ENCODE results near the gene RRP36. TPM values are rescaled to one million over a fixed set of nuclear protein-coding genes. Genes with fewer than 3 reads are reported as not detected.
A peak's percentile ranks its signal among the peaks of the same experiment; 100 is the strongest.

RRP36 gene
- total RNA-seq, 4 donors from 2014 or later = 41.5 to 68.5 (median 56.7) TPM

DNA sequence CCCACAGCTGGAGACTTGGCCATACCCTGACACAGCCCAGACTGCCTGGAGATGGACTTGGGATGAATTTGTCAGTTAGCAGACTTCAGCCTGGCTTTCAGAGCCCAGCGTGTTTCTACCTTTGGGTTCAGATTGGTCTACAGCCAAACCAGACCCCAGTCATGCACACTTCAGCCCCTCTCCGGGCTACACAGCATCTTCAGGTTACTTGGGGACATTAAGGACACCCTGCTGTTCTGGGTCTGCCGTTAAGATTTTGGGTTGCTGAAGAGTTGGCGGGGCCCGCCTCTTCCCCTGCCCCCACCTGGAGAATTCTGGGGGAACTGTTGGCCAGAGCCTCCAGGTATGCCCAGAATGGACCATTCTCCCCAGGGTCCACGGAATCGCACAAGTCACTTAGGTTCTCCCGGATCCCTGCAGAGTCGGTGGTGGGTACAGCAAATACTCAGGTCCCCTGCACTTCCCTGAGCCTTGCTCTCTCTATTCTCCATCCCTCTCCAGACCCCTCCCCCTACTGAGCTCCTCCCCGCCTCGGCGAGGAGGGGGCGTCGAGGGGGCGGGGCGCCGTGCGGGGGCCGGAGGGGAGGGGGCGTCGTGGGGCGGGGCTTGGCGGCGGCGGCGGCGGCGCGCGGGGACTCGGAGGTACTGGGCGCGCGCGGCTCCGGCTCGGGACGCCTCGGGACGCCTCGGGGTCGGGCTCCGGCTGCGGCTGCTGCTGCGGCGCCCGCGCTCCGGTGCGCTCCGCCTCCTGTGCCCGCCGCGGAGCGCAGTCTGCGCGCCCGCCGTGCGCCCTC is 54.4 kb downstream of the RRP36 start, which contains the start of gene PTK7:
PTK7 (plus strand) TSS at position 645 of the 794 bp plus-strand sequence. CDS start 175 bp downstream, outside the sequence.
- Histone ChIP-seq H3K36me3 (peaks cover 0 to 9% of the 10 kb centered on the region in 2 donors), H3K27ac (peak within 1 kb of the TSS in 2 of 3 donors; percentile 43 to 74), H3K27me3 (no peaks in the 10 kb centered on the region), H3K4me1 (peaks cover 11 to 13% of the 10 kb centered on the region in 2 donors), H3K9me3 (no peaks in the 10 kb centered on the region), H3K4me3 (replicated peaks in 1 of 3) (peak within 1 kb of the TSS; percentile 42 to 85 (median 81))
- 17 to 22% methylated on average over 6 to 13 of the region's 60 CpGs for WGBS, 2 donors
- peak; percentile 77 for DNase-seq
- intact Hi-C loops (cut with DNase I) = no loop called here
- TF ChIP-seq, protein P1, sequence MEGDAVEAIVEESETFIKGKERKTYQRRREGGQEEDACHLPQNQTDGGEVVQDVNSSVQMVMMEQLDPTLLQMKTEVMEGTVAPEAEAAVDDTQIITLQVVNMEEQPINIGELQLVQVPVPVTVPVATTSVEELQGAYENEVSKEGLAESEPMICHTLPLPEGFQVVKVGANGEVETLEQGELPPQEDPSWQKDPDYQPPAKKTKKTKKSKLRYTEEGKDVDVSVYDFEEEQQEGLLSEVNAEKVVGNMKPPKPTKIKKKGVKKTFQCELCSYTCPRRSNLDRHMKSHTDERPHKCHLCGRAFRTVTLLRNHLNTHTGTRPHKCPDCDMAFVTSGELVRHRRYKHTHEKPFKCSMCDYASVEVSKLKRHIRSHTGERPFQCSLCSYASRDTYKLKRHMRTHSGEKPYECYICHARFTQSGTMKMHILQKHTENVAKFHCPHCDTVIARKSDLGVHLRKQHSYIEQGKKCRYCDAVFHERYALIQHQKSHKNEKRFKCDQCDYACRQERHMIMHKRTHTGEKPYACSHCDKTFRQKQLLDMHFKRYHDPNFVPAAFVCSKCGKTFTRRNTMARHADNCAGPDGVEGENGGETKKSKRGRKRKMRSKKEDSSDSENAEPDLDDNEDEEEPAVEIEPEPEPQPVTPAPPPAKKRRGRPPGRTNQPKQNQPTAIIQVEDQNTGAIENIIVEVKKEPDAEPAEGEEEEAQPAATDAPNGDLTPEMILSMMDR (IDR thresholded peaks at IDR 0.05) = no peak
- peak in 1 of 2 donors; percentile 55 for TF ChIP-seq POLR2A (IDR thresholded peaks at IDR 0.05)

DNA sequence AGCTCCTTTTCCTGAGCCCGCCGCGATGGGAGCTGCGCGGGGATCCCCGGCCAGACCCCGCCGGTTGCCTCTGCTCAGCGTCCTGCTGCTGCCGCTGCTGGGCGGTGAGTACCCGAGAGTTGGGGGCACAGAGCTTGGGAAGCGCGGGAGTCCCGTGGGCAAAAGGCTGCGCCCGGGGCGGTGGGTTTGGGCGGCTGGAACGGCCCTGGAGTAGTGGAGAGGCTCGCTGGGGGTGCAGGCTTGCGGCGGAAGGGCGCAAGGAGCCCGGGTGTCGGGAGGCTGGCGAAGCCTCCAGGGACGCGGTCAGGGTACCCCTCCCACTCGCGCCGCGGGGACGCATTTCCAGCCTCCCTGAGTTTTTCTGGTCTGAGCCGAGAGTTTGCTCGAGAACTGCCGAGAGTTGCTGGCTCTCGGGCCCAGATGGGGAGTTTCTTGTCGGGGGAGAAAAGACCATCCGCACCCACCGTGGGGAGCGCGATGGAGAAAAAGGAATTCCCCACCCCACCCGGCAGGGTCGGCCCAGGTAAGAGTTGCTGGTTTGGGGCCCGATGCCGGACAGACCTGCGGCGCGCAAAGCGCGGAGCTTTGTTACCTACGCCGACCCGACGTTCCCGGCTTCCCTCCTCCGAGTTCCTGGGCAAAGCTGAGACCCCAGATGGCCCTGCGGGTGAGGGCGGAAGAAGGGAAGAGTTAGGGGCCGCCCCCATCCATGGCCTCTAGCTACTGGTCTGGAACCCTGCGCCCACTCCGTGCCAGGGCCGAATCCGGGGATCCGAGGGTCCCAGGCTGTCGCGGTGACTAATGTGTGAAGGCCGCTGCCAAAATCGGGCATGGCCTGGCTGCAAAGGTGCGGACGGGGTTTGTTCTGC is 55.3 kb downstream of the RRP36 start:
- Histone ChIP-seq H3K4me3 (replicated peaks in 1 of 3) (peak overlapping the region; percentile 42 to 85 (median 81)), H3K9me3 (no peaks in the 10 kb centered on the region), H3K36me3 (peaks cover 0 to 9% of the 10 kb centered on the region in 2 donors), H3K27me3 (no peaks in the 10 kb centered on the region), H3K4me1 (peaks cover 11 to 13% of the 10 kb centered on the region in 2 donors), H3K27ac (peak overlapping the region in 2 of 3 donors; percentile 43 to 74)
- intact Hi-C loops (cut with DNase I) = no loop called here
- WGBS, 2 donors = 2 to 6% methylated on average over 11 of the region's 72 CpGs
- peak; percentile 62 for DNase-seq
- no peak for TF ChIP-seq POLR2A (IDR thresholded peaks at IDR 0.05)
- TF ChIP-seq, protein P1 (IDR thresholded peaks at IDR 0.05) = no peak

DNA sequence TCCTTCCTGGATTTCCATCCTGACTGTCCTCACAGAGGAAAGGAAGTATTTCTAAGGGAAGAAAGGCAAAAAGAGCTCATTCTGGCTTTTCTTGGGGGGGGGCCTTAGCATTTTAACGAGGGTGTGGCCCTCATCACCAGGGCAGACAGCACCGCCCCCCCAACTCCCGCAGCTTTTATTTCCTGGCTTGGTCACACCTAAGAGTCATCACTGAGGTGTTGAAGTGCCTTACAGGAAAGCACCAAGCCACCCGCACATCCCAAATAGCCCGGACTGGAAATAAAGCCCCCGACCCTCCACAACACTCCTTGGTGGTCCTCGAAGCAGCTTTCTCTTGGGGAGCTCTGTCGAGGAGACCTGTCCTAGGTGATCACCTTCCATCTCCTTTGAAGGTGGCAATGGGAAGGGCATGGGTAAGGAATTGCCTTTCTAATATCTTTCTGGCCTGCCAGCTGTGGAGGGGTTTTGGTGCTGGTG is 55.9 kb downstream of the RRP36 start:
- no peaks in the 10 kb centered on the region for H3K27me3 ChIP-seq
- no peak for TF ChIP-seq POLR2A (IDR thresholded peaks at IDR 0.05)
- TF ChIP-seq, protein P1 (IDR thresholded peaks at IDR 0.05) = no peak
- H3K4me3 ChIP-seq (replicated peaks in 1 of 3) = peak overlapping the region; percentile 42 to 85 (median 81)
- no peaks in the 10 kb centered on the region for H3K9me3 ChIP-seq
- 14 to 33% methylated on average over 7 to 8 of the region's 8 CpGs for WGBS, 2 donors
- peaks cover 0 to 9% of the 10 kb centered on the region in 2 donors for H3K36me3 ChIP-seq
- DNase-seq = no peak
- peaks cover 11 to 13% of the 10 kb centered on the region in 2 donors for H3K4me1 ChIP-seq
- intact Hi-C loops (cut with DNase I) = no loop called here
- no peak overlapping the region for H3K27ac ChIP-seq

DNA sequence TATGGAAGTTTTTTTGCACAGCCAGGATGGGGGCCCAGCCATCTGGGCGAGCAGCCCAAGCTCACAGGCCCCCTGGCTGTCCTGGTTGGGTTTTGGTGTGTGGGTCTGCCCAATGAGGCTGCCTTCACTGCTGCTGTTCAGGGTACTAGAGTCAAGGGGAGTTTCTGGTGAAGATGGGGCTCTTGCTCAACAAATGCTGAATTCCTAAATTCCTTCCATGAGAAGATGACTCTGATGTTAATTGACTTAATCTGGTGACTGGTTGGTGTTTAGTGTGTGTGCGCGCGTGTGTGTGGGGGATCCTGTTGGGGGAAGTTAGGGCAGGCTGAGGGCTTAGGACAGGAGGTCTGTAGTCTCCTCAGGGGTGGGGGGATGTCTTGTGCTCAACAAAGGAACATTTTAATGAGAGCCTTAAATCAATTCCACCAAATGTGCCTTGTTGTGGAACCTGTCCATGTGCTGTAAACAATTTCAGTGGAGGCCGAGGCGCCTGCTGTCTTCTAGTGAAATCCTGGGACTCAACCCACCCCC is 56.6 kb downstream of the RRP36 start:
- intact Hi-C loops (cut with DNase I) = no loop called here
- WGBS, 2 donors = 90 to 94% methylated on average over 5 to 6 of the region's 6 CpGs
- no peak for TF ChIP-seq POLR2A (IDR thresholded peaks at IDR 0.05)
- TF ChIP-seq, protein P1 (IDR thresholded peaks at IDR 0.05) = no peak
- Histone ChIP-seq H3K27ac (no peak overlapping the region), H3K4me3 (replicated peaks in 1 of 3) (no peak overlapping the region), H3K4me1 (peaks cover 11 to 13% of the 10 kb centered on the region in 2 donors), H3K9me3 (no peaks in the 10 kb centered on the region), H3K36me3 (peaks cover 0 to 5% of the 10 kb centered on the region in 2 donors), H3K27me3 (no peaks in the 10 kb centered on the region)
- no peak for DNase-seq

All from thyroid gland (tissue), 4 donors.